ENCODE data around the gene ZNF48.

Gene ZNF48

GRCh38 chr16:30358990-30359870 is 36.0 kb upstream of the ZNF48 start:
- DNase-seq = no peak

GRCh38 chr16:30359871-30360170 is 35.4 kb upstream of the ZNF48 start:
- no peak for DNase-seq

GRCh38 chr16:30361180-30361579 is 34.0 kb upstream of the ZNF48 start:
- DNase-seq = no peak

GRCh38 chr16:30365200-30365599 is 30.0 kb upstream of the ZNF48 start:
- no peak for DNase-seq

GRCh38 chr16:30366511-30366910 is 28.7 kb upstream of the ZNF48 start:
- no peak for DNase-seq

GRCh38 chr16:30367349-30368009 is 27.7 kb upstream of the ZNF48 start:
- DNase-seq = no peak

- DNase-seq = peak in 1 of 3 experiments; percentile 30
These were observed 27.0 kb upstream of the ZNF48 start for GRCh38 chr16:30368122-30368791.

GRCh38 chr16:30368792-30369090 is 26.5 kb upstream of the ZNF48 start:
- no peak for DNase-seq

- DNase-seq = peak in 2 of 3 experiments; percentile 47
These were observed 25.9 kb upstream of the ZNF48 start for GRCh38 chr16:30369091-30369937.

- no peak for DNase-seq
These were observed 25.2 kb upstream of the ZNF48 start for GRCh38 chr16:30369938-30370455.

GRCh38 chr16:30370456-30371247 is 24.6 kb upstream of the ZNF48 start, which contains the start of gene TBC1D10B:
TSS of gene TBC1D10B (minus strand) at chr16:30370494. CDS start at chr16:30370183, 311 bp downstream.
- peak; percentile 99 to 100 (median 100) for DNase-seq

- peak in 1 of 3 experiments; percentile 30 for DNase-seq
These were observed 23.9 kb upstream of the ZNF48 start for GRCh38 chr16:30371248-30371816.

- DNase-seq = no peak
These were observed 23.0 kb upstream of the ZNF48 start for GRCh38 chr16:30372038-30372712.

- no peak for DNase-seq
These were observed 22.5 kb upstream of the ZNF48 start for GRCh38 chr16:30372725-30373124.

GRCh38 chr16:30374538-30374937 is 20.7 kb upstream of the ZNF48 start, which contains the start of gene MYL11:
TSS of gene MYL11 (plus strand) at chr16:30374802. CDS start at chr16:30374858, 56 bp downstream.
- no peak for DNase-seq

GRCh38 chr16:30375864-30376263 is 19.4 kb upstream of the ZNF48 start:
- no peak for DNase-seq

- DNase-seq = no peak
These were observed 18.7 kb upstream of the ZNF48 start for GRCh38 chr16:30376461-30376902.

GRCh38 chr16:30377050-30377811 is 18.0 kb upstream of the ZNF48 start:
- DNase-seq = no peak

GRCh38 chr16:30377812-30378235 is 17.4 kb upstream of the ZNF48 start:
- DNase-seq = peak; percentile 70 to 95 (median 82)

Data from NCI-H1417 (cell line).